HL-60 (cell line): Measurements from ENCODE around the gene GCAT.

ENCODE experiments used
- DNase-seq, 2 experiments: peaks; one replicate each; pipeline ENCODE4 v3.0.0-alpha.2; 2010 to 2020; ENCODE audit warnings: low read depth in 1 of 2, low spot score in 1 of 2
- H3K27ac ChIP-seq: fragments of 250-450 bp; sonication (Bioruptor Pico); replicated peaks from 2 replicates; pipeline ENCODE4 v1.5.1; 2020; ENCODE audit warnings: mild to moderate bottlenecking, moderate library complexity
- H3K27me3 ChIP-seq: fragments of 250-450 bp; sonication (Bioruptor Pico); 2 replicates; pipeline ENCODE4 v1.5.1; 2021; ENCODE audit warnings: mild to moderate bottlenecking, moderate library complexity; ENCODE audit not compliant: insufficient read depth, poor library complexity, severe bottlenecking
- H3K4me3 ChIP-seq: replicated peaks from 2 replicates; pipeline ENCODE4 v1.5.1; 2011; ENCODE audit warnings: mild to moderate bottlenecking, control low read depth, low read length; ENCODE audit not compliant: insufficient read depth
- CTCF ChIP-seq: IDR thresholded peaks from one replicate; pipeline ENCODE4 v1.5.1; 2011; ENCODE audit warnings: low read length, control low read depth, inconsistent platforms; ENCODE audit not compliant: insufficient read depth
- GABPA ChIP-seq: IDR thresholded peaks from 2 replicates; pipeline ENCODE4 v1.6.1; 2012; ENCODE audit warnings: low read depth
- POLR2AphosphoS5 ChIP-seq: IDR thresholded peaks from 2 replicates; pipeline ENCODE4 v1.6.1; 2012; ENCODE audit warnings: low read depth
- REST ChIP-seq: IDR thresholded peaks from 2 replicates; pipeline ENCODE4 v1.6.1; 2012; ENCODE audit warnings: low read depth; ENCODE audit not compliant: insufficient replicate concordance
- SPI1 ChIP-seq: IDR thresholded peaks from 2 replicates; pipeline ENCODE4 v1.6.1; 2012; ENCODE audit warnings: low read depth, mild to moderate bottlenecking, borderline replicate concordance

GCAT gene

GRCh38 chr22:37771702-37772427 lies 35.9 kb upstream of the GCAT start:
- no peak for DNase-seq
- Histone ChIP-seq H3K27ac (no peak overlapping the region), H3K27me3 (no peaks in the 10 kb centered on the region), H3K4me3 (no peak overlapping the region)
- no peak for TF ChIP-seq REST
- no peak for TF ChIP-seq POLR2AphosphoS5
- TF ChIP-seq SPI1 = peak; percentile 36; the same call in 1 of the 2 replicates
- TF ChIP-seq CTCF = no peak
- no peak for TF ChIP-seq GABPA

- H3K4me3 ChIP-seq = no peak overlapping the region
- no peaks in the 10 kb centered on the region for H3K27me3 ChIP-seq
- no peak for DNase-seq
- no peak overlapping the region for H3K27ac ChIP-seq
- no peak for TF ChIP-seq POLR2AphosphoS5
- no peak for TF ChIP-seq SPI1
- TF ChIP-seq GABPA = no peak
- TF ChIP-seq REST = no peak
- TF ChIP-seq CTCF = no peak
Observed at GRCh38 chr22:37774728-37775127, 33.0 kb upstream of the GCAT start.

GRCh38 chr22:37775785-37776638 lies 31.7 kb upstream of the GCAT start:
- Histone ChIP-seq H3K27ac (no peak overlapping the region), H3K4me3 (no peak overlapping the region), H3K27me3 (no peaks in the 10 kb centered on the region)
- DNase-seq = no peak
- TF ChIP-seq GABPA (no peak), POLR2AphosphoS5 (0 out of 2 replicates have a peak, but pooled peaks have one; percentile 20)

- Histone ChIP-seq H3K27me3 (no peaks in the 10 kb centered on the region), H3K27ac (no peak overlapping the region), H3K4me3 (no peak overlapping the region)
- DNase-seq = no peak
- TF ChIP-seq POLR2AphosphoS5 (no peak), CTCF (no peak), REST (no peak), SPI1 (no peak), GABPA (no peak)
Observed at GRCh38 chr22:37776639-37777005, 31.1 kb upstream of the GCAT start.
